ENCODE data around the gene UNKL. TPM values are rescaled to one million over a fixed set of nuclear protein-coding genes. Genes with fewer than 3 reads are reported as not detected.

UNKL gene
- total RNA-seq, 2 donors from 2014 or later, result 32.6 to 96.7 TPM

DNA sequence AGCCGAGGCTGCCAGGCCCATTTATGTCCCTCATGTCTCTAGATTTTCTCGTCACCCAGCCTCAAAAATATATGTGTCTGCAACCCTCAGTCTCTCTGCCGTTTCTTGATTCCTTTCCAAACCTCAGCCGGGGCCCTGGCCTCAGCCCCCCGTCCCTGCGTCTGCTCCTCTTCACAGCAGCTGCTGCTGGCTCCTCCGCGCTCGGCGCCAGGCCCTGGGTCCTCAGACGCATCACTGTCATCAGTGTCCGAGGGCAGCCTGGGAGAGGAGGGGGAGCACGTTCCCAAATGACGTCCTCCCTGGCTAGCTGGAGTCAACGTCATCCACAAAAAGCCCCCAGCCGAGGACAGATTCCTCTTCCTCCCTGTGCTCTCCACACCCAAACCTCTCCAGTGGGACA, 65.2 kb downstream of the UNKL start:
- H3K27me3 ChIP-seq (replicated peaks; ENCODE audit: insufficient read depth), result no peaks in the 10 kb centered on the region
- TF ChIP-seq POLR2A (IDR thresholded peaks at IDR 0.05) (no peak), POLR2AphosphoS5 (IDR thresholded peaks at IDR 0.05) (no peak)
- TF ChIP-seq, protein P1, sequence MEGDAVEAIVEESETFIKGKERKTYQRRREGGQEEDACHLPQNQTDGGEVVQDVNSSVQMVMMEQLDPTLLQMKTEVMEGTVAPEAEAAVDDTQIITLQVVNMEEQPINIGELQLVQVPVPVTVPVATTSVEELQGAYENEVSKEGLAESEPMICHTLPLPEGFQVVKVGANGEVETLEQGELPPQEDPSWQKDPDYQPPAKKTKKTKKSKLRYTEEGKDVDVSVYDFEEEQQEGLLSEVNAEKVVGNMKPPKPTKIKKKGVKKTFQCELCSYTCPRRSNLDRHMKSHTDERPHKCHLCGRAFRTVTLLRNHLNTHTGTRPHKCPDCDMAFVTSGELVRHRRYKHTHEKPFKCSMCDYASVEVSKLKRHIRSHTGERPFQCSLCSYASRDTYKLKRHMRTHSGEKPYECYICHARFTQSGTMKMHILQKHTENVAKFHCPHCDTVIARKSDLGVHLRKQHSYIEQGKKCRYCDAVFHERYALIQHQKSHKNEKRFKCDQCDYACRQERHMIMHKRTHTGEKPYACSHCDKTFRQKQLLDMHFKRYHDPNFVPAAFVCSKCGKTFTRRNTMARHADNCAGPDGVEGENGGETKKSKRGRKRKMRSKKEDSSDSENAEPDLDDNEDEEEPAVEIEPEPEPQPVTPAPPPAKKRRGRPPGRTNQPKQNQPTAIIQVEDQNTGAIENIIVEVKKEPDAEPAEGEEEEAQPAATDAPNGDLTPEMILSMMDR (IDR thresholded peaks at IDR 0.05), result no peak
- H3K4me1 ChIP-seq (replicated peaks), result peaks cover 11% of the 10 kb centered on the region
- H3K36me3 ChIP-seq, result peaks cover 0 to 10% of the 10 kb centered on the region in 2 donors
- no peaks in the 10 kb centered on the region for H3K9me3 ChIP-seq
- H3K4me3 ChIP-seq, result no peak overlapping the region
- no peak overlapping the region for H3K27ac ChIP-seq
- intact Hi-C loops (cut with DNase I), result no loop called here
- DNase-seq (ENCODE audit: low spot score), result no peak
- 75% methylated on average over 16 of the region's 16 CpGs for WGBS

DNA sequence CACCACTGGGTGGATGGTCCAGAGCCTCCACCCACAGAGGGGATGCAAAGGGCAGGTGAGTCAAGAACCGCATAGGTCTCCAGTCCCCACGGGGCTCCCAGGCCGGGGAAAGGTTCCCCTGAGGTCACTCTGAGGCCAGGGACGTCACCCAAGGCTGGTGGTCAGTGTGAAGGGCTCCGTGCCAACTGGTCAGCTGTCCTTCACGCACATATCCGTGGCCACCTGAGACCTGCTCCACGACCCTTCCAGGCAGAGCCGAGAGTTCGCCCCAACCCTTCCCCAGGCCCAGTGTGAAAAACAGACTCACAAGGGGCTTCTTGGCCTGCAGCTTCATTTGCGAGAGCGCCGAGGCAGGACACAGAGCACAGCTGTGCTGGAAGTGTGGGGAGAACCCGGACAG, 65.6 kb downstream of the UNKL start:
- intact Hi-C loops (cut with DNase I), result no loop called here
- Histone ChIP-seq H3K4me3 (no peak overlapping the region), H3K4me1 (replicated peaks) (peaks cover 11% of the 10 kb centered on the region), H3K27ac (no peak overlapping the region), H3K36me3 (peaks cover 0 to 10% of the 10 kb centered on the region in 2 donors), H3K27me3 (replicated peaks; ENCODE audit: insufficient read depth) (no peaks in the 10 kb centered on the region), H3K9me3 (no peaks in the 10 kb centered on the region)
- DNase-seq (ENCODE audit: low spot score), result no peak
- no peak for TF ChIP-seq POLR2AphosphoS5 (IDR thresholded peaks at IDR 0.05)
- no peak for TF ChIP-seq POLR2A (IDR thresholded peaks at IDR 0.05)
- TF ChIP-seq, protein P1 (IDR thresholded peaks at IDR 0.05), result no peak
- WGBS, result 80% methylated on average over 14 of the region's 14 CpGs

DNA sequence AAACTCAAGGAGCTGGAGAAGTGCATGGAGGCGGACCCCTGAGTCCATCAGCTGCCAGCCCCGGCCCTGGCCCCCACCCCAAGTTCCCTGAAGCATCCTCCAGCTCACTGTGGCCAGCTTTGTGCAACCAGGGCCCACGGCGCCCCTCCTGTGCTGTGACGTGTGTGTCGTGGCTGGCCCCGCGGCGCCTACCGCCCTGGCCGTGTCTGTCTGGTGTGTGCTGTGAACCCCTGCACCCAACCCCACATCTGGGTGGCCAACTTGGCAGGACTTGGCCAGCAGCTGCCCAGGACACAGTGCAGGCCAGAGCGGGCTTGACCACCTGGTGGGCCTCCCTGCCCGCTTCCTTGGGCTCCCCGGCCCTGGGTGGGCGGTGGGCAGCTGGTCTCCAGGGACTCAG, 66.1 kb downstream of the UNKL start:
- DNase-seq (ENCODE audit: low spot score), result no peak
- peaks cover 11% of the 10 kb centered on the region for H3K4me1 ChIP-seq (replicated peaks)
- peaks cover 0 to 10% of the 10 kb centered on the region in 2 donors for H3K36me3 ChIP-seq
- no peak overlapping the region for H3K4me3 ChIP-seq
- no peaks in the 10 kb centered on the region for H3K27me3 ChIP-seq (replicated peaks; ENCODE audit: insufficient read depth)
- H3K27ac ChIP-seq, result no peak overlapping the region
- intact Hi-C loops (cut with DNase I), result no loop called here
- H3K9me3 ChIP-seq, result no peaks in the 10 kb centered on the region
- 78% methylated on average over 11 of the region's 15 CpGs for WGBS
- no peak for TF ChIP-seq POLR2A (IDR thresholded peaks at IDR 0.05)
- TF ChIP-seq, protein P1 (IDR thresholded peaks at IDR 0.05), result no peak
- TF ChIP-seq POLR2AphosphoS5 (IDR thresholded peaks at IDR 0.05), result no peak

DNA sequence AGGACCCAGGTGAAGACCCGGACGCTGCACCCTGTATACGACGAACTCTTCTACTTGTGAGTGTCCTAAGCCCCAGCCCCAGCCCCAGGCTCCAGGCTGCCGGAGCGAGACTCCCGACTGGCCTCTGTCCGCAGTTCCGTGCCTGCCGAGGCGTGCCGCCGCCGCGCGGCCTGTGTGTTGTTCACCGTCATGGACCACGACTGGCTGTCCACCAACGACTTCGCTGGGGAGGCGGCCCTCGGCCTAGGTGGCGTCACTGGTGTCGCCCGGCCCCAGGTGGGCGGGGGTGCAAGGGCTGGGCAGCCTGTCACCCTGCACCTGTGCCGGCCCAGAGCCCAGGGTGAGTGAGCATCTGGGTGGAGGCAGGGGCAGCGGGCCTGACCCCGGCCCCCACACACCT, 66.5 kb downstream of the UNKL start:
- WGBS, result 79% methylated on average over 20 of the region's 29 CpGs
- H3K9me3 ChIP-seq, result no peaks in the 10 kb centered on the region

More for the DNA sequence above, 66.5 kb downstream of the UNKL start:
- no peak for TF ChIP-seq POLR2A (IDR thresholded peaks at IDR 0.05)
- no peak for TF ChIP-seq POLR2AphosphoS5 (IDR thresholded peaks at IDR 0.05)
- TF ChIP-seq, protein P1 (IDR thresholded peaks at IDR 0.05), result no peak
- H3K4me1 ChIP-seq (replicated peaks), result peaks cover 14% of the 10 kb centered on the region
- H3K27ac ChIP-seq, result no peak overlapping the region
- intact Hi-C loops (cut with DNase I), result no loop called here
- no peak for DNase-seq (ENCODE audit: low spot score)
- H3K27me3 ChIP-seq (replicated peaks; ENCODE audit: insufficient read depth), result no peaks in the 10 kb centered on the region
- H3K36me3 ChIP-seq, result peaks cover 0 to 10% of the 10 kb centered on the region in 2 donors
- H3K4me3 ChIP-seq, result no peak overlapping the region
